Peyer's patch (tissue), 4 donors: Measurements from ENCODE around the gene CACNB2.

ENCODE experiments used
- CTCF ChIP-seq, 6 experiments: fragments of 450-650 bp in 4 of 6; fragments of 200-600 bp in 2 of 6; sonication (generic) in 1 of 6; IDR thresholded peaks; one replicate each; pipeline ENCODE4 v1.5.1; 2017 to 2019; ENCODE audit warnings: antibody characterized with exemption in 6 of 6, mild to moderate bottlenecking in 3 of 6, moderate library complexity in 1 of 6
- POLR2A ChIP-seq, 2 donors: fragments of 450-650 bp; IDR thresholded peaks; one replicate each; pipeline ENCODE4 v1.5.1; 2017; ENCODE audit warnings: antibody characterized with exemption in 2 of 2, mild to moderate bottlenecking in 2 of 2, moderate library complexity in 2 of 2

DNA sequence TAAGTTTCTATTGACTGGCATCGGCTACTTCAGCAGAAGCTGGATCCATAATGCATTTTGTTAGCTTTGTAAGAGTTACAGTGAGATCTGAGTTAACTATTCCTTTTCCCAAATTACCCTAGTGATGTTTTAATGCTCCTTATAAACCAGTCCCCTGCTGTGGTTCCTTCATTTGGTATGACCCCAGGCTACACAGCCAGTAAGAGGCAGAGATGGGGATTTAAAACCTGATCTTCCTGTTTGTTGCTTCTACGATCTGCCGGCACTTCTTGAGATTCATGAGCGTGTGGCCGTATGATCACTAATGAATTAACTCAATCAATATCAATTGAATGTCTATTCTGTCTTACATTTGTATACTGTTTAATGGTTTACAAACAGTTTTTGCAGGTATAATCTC, 86.1 kb downstream of the CACNB2 start:
- TF ChIP-seq CTCF (IDR thresholded peaks at IDR 0.05): no peak
- no peak for TF ChIP-seq POLR2A (IDR thresholded peaks at IDR 0.05)
